ENCODE data around the gene HYCC2.
A peak's percentile ranks its signal among the peaks of the same experiment; 100 is the strongest.

Gene HYCC2

DNA sequence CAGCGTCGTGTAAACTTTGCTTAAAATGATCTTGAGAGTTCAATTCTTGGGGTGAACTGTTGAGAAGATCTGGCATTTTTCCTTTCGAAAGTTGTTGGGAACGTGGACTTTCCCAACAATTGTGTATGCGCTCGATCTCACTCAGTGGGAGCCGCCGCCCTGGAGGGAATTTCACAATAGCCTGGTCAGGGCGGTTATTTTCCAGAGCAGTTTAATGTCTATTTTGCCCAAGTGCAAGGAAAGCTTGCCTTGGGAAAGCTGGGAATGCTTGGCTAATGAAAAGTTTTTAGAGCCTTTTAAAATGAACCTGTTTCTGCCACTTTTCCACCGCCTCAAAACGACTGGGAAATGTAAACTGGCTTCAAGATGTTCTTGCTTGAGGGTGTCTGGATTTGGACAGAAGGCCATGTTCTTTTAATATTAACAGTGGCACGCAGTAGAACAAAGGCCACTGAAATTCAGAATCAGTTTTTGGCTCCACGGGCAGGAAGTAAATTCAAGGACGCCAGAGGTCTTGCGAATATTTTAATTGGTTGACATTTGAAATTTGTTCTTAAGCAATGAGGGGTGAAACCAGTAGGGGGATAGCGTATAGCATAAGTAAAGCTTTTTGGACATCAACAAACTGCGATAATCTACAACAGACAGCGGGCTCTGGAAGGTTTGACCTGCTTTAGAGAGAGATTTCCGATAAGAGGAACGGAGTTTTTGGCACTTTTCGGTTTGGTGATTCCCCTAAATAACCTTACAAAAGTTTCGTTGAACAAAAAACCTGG lies 45.7 kb upstream of the HYCC2 start:
- peak overlapping the region; percentile 88 for H3K27ac ChIP-seq (ENCODE audit: low read depth, low read length)
- no peaks in the 10 kb centered on the region for H3K79me2 ChIP-seq (ENCODE audit: control insufficient read depth, insufficient read depth, low read length)
- DNase-seq = peak; percentile 26
- no CpG with 5 or more reads among the region's 22 CpGs for WGBS (ENCODE audit: extremely low coverage, insufficient coverage, low lambda C conversion rate)
- peak overlapping the region; percentile 56 for H3K56ac ChIP-seq (ENCODE audit: low read length)
- H2AK5ac ChIP-seq (ENCODE audit: low read length) = peak overlapping the region; percentile 38
- no peak overlapping the region for H3K4me3 ChIP-seq (ENCODE audit: low read length)
- H3K79me1 ChIP-seq (ENCODE audit: low read length) = no peaks in the 10 kb centered on the region
- no peak overlapping the region for H3K23ac ChIP-seq (ENCODE audit: low read length)
- no peaks in the 10 kb centered on the region for H3K36me3 ChIP-seq (ENCODE audit: control insufficient read depth, insufficient read depth, low read length)
- H2BK120ac ChIP-seq (ENCODE audit: low read depth, low read length) = peak overlapping the region; percentile 99
- no peak overlapping the region for H2BK15ac ChIP-seq (replicated peaks; ENCODE audit: low read depth)
- H4K5ac ChIP-seq (ENCODE audit: low read length) = no peak overlapping the region
- no peaks in the 10 kb centered on the region for H3K27me3 ChIP-seq (ENCODE audit: insufficient read depth, low read length, poor library complexity)
- no peak overlapping the region for H3K4me2 ChIP-seq (ENCODE audit: low read length)
- peak overlapping the region; percentile 23 for H3K9ac ChIP-seq (ENCODE audit: low read length)
- peak overlapping the region; percentile 38 for H2BK5ac ChIP-seq (ENCODE audit: low read length)
- H3K18ac ChIP-seq (ENCODE audit: low read length) = peak overlapping the region; percentile 78
- H3K4ac ChIP-seq (ENCODE audit: low read depth, low read length) = peak overlapping the region; percentile 79
- H4K8ac ChIP-seq (ENCODE audit: low read depth, low read length) = peak overlapping the region; percentile 95
- peaks cover 4% of the 10 kb centered on the region for H3K4me1 ChIP-seq (ENCODE audit: control insufficient read depth, low read depth, low read length)

DNA sequence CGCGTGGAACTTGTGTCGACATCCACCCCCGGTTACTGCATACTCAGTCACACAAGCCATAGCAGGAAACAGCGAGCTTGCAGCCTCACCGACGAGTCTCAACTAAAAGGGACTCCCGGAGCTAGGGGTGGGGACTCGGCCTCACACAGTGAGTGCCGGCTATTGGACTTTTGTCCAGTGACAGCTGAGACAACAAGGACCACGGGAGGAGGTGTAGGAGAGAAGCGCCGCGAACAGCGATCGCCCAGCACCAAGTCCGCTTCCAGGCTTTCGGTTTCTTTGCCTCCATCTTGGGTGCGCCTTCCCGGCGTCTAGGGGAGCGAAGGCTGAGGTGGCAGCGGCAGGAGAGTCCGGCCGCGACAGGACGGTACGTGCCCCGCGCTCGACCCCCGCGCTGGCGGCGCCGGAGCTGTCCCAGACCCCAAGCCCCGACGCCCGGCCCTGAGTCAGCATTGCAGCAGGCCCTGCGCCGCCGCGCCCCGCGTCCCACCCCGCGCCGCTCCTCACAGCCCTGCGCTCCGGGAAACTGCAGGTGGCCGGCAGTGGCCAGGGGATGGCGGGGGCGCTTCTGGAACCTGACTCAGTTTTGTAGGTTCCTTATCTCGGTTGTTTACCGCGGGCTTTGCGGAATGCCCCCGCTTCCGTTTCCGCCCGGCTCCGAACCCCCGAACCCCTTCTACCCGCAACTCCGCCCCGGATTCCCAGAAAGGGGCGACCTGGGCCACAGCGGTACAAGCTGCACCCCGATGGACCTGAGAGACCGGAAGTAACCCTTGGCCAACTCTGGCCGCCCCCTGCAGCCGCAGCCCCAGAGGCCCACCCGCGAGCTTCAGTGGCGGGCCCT lies 44.9 kb upstream of the HYCC2 start, which contains the start of gene CFLAR:
TSS of gene CFLAR (plus strand) at position 50 of the 844 bp plus-strand sequence. CDS start 13,702 bp downstream, outside the sequence.
- no peak within 1 kb of the TSS for H2AK5ac ChIP-seq (ENCODE audit: low read length)
- WGBS (ENCODE audit: extremely low coverage, insufficient coverage, low lambda C conversion rate) = no CpG with 5 or more reads among the region's 75 CpGs

DNA sequence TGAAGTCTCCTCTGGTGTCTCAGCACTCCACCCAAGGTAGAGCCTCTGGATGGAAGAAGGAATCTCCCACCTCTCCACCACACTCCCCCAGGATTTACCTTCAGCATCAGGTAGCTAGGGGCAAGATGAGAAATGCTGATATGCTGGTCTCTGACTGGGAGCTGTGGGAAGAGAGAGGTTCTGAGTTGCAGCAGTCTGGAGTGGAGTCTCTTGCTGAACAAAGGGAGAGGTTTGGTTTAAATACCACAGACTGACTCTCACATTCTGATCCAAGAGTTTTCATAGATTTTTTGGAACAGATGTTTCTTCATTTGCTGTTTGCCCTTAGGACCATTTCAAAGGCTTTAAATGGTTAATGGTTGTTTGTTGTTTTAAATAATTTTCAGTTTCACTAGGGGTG lies 43.4 kb upstream of the HYCC2 start:
- Histone ChIP-seq H3K36me3 (ENCODE audit: control insufficient read depth, insufficient read depth, low read length) (no peaks in the 10 kb centered on the region), H2BK5ac (ENCODE audit: low read length) (no peak overlapping the region), H2BK15ac (replicated peaks; ENCODE audit: low read depth) (no peak overlapping the region), H4K8ac (ENCODE audit: low read depth, low read length) (no peak overlapping the region), H3K9ac (ENCODE audit: low read length) (no peak overlapping the region), H2BK120ac (ENCODE audit: low read depth, low read length) (no peak overlapping the region), H3K79me2 (ENCODE audit: control insufficient read depth, insufficient read depth, low read length) (no peaks in the 10 kb centered on the region), H4K5ac (ENCODE audit: low read length) (no peak overlapping the region), H3K23ac (ENCODE audit: low read length) (no peak overlapping the region), H3K56ac (ENCODE audit: low read length) (no peak overlapping the region), H2AK5ac (ENCODE audit: low read length) (no peak overlapping the region), H3K4ac (ENCODE audit: low read depth, low read length) (no peak overlapping the region), H3K27ac (ENCODE audit: low read depth, low read length) (peak overlapping the region; percentile 37), H3K4me2 (ENCODE audit: low read length) (no peak overlapping the region), H3K18ac (ENCODE audit: low read length) (no peak overlapping the region), H3K4me3 (ENCODE audit: low read length) (no peak overlapping the region), H3K79me1 (ENCODE audit: low read length) (no peaks in the 10 kb centered on the region), H3K27me3 (ENCODE audit: insufficient read depth, low read length, poor library complexity) (no peaks in the 10 kb centered on the region), H3K4me1 (ENCODE audit: control insufficient read depth, low read depth, low read length) (no peaks in the 10 kb centered on the region)
- DNase-seq = peak; percentile 82

More for the DNA sequence above, 44.9 kb upstream of the HYCC2 start, which contains the start of gene CFLAR:
- Histone ChIP-seq H2BK120ac (ENCODE audit: low read depth, low read length) (peak within 1 kb of the TSS; percentile 96), H2BK15ac (replicated peaks; ENCODE audit: low read depth) (no peak within 1 kb of the TSS), H3K18ac (ENCODE audit: low read length) (peak within 1 kb of the TSS; percentile 78), H3K4ac (ENCODE audit: low read depth, low read length) (peak within 1 kb of the TSS; percentile 79), H3K27ac (ENCODE audit: low read depth, low read length) (peak within 1 kb of the TSS; percentile 88), H3K23ac (ENCODE audit: low read length) (no peak within 1 kb of the TSS), H3K4me2 (ENCODE audit: low read length) (no peak within 1 kb of the TSS), H2BK5ac (ENCODE audit: low read length) (peak within 1 kb of the TSS; percentile 38), H3K27me3 (ENCODE audit: insufficient read depth, low read length, poor library complexity) (no peaks in the 10 kb centered on the region), H4K5ac (ENCODE audit: low read length) (no peak within 1 kb of the TSS), H3K56ac (ENCODE audit: low read length) (peak within 1 kb of the TSS; percentile 56), H3K4me3 (ENCODE audit: low read length) (no peak within 1 kb of the TSS), H3K79me1 (ENCODE audit: low read length) (no peaks in the 10 kb centered on the region), H3K9ac (ENCODE audit: low read length) (peak within 1 kb of the TSS; percentile 28), H4K8ac (ENCODE audit: low read depth, low read length) (peak within 1 kb of the TSS; percentile 89), H3K4me1 (ENCODE audit: control insufficient read depth, low read depth, low read length) (no peaks in the 10 kb centered on the region), H3K79me2 (ENCODE audit: control insufficient read depth, insufficient read depth, low read length) (no peaks in the 10 kb centered on the region), H3K36me3 (ENCODE audit: control insufficient read depth, insufficient read depth, low read length) (no peaks in the 10 kb centered on the region)
- DNase-seq = peak; percentile 22

DNA sequence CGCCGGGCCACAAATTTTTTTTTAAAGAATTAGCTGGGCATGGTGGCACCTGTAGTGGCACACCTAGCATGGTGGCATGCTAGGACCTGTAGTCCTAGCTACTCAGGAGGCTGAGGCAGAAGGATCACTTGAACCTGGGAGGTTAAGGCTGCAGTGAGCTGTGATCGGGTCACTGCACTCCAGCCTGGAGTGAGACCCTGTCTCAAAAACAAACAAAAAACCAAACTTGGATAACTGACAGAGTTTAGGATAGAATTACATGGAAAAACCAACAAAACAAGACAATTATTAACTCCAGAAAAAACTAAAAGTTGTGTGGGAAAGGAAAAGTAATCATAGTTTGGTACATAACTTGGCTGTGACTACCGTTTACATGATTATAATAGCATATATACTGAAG lies 42.9 kb upstream of the HYCC2 start:
- H3K27ac ChIP-seq (ENCODE audit: low read depth, low read length) = no peak overlapping the region

DNA sequence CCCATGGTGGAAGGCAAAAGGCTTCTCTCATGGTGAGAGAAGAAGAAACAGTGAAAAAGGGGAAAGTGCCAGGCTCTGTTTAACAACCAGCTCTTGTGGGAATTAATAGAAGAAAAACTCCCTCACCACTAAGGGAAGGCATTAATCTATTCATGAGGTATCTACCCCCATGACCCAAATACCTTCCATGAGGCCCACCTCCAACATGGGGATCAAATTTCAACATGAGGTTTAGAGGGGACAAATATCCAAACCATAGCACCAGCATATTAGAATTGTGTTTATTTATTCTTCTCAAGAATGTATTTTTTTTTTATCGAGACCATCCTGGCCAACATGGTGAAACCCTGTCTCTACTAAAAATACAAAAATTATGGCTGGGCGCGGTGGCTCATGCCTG lies 39.6 kb upstream of the HYCC2 start:
- H3K27me3 ChIP-seq (ENCODE audit: insufficient read depth, low read length, poor library complexity) = no peaks in the 10 kb centered on the region
- H3K4me1 ChIP-seq (ENCODE audit: control insufficient read depth, low read depth, low read length) = no peaks in the 10 kb centered on the region
- no peaks in the 10 kb centered on the region for H3K36me3 ChIP-seq (ENCODE audit: control insufficient read depth, insufficient read depth, low read length)
- no peak overlapping the region for H2BK15ac ChIP-seq (replicated peaks; ENCODE audit: low read depth)
- H3K56ac ChIP-seq (ENCODE audit: low read length) = no peak overlapping the region
- no peak overlapping the region for H3K4me2 ChIP-seq (ENCODE audit: low read length)
- no peak for DNase-seq
- H3K23ac ChIP-seq (ENCODE audit: low read length) = no peak overlapping the region
- H4K5ac ChIP-seq (ENCODE audit: low read length) = no peak overlapping the region
- no CpG with 5 or more reads among the region's 3 CpGs for WGBS (ENCODE audit: extremely low coverage, insufficient coverage, low lambda C conversion rate)
- no peak overlapping the region for H3K4ac ChIP-seq (ENCODE audit: low read depth, low read length)
- no peak overlapping the region for H2AK5ac ChIP-seq (ENCODE audit: low read length)
- no peak overlapping the region for H2BK120ac ChIP-seq (ENCODE audit: low read depth, low read length)
- no peak overlapping the region for H4K8ac ChIP-seq (ENCODE audit: low read depth, low read length)
- no peak overlapping the region for H3K18ac ChIP-seq (ENCODE audit: low read length)
- no peak overlapping the region for H3K27ac ChIP-seq (ENCODE audit: low read depth, low read length)
- no peaks in the 10 kb centered on the region for H3K79me2 ChIP-seq (ENCODE audit: control insufficient read depth, insufficient read depth, low read length)
- no peak overlapping the region for H3K9ac ChIP-seq (ENCODE audit: low read length)
- no peak overlapping the region for H3K4me3 ChIP-seq (ENCODE audit: low read length)
- no peak overlapping the region for H2BK5ac ChIP-seq (ENCODE audit: low read length)
- H3K79me1 ChIP-seq (ENCODE audit: low read length) = no peaks in the 10 kb centered on the region

More for the DNA sequence above, 42.9 kb upstream of the HYCC2 start:
- H3K9ac ChIP-seq (ENCODE audit: low read length) = no peak overlapping the region
- peak overlapping the region; percentile 48 for H3K23ac ChIP-seq (ENCODE audit: low read length)
- H2BK5ac ChIP-seq (ENCODE audit: low read length) = no peak overlapping the region
- H3K36me3 ChIP-seq (ENCODE audit: control insufficient read depth, insufficient read depth, low read length) = no peaks in the 10 kb centered on the region
- no peak overlapping the region for H2BK120ac ChIP-seq (ENCODE audit: low read depth, low read length)
- no peak for DNase-seq
- H3K4me1 ChIP-seq (ENCODE audit: control insufficient read depth, low read depth, low read length) = no peaks in the 10 kb centered on the region
- H3K18ac ChIP-seq (ENCODE audit: low read length) = no peak overlapping the region
- H3K27me3 ChIP-seq (ENCODE audit: insufficient read depth, low read length, poor library complexity) = no peaks in the 10 kb centered on the region
- no peak overlapping the region for H4K8ac ChIP-seq (ENCODE audit: low read depth, low read length)
- no CpG with 5 or more reads among the region's 4 CpGs for WGBS (ENCODE audit: extremely low coverage, insufficient coverage, low lambda C conversion rate)
- no peaks in the 10 kb centered on the region for H3K79me1 ChIP-seq (ENCODE audit: low read length)
- no peak overlapping the region for H3K56ac ChIP-seq (ENCODE audit: low read length)
- H3K79me2 ChIP-seq (ENCODE audit: control insufficient read depth, insufficient read depth, low read length) = no peaks in the 10 kb centered on the region
- H2BK15ac ChIP-seq (replicated peaks; ENCODE audit: low read depth) = no peak overlapping the region
- H3K4me2 ChIP-seq (ENCODE audit: low read length) = no peak overlapping the region
- H4K5ac ChIP-seq (ENCODE audit: low read length) = no peak overlapping the region
- no peak overlapping the region for H3K4me3 ChIP-seq (ENCODE audit: low read length)
- H2AK5ac ChIP-seq (ENCODE audit: low read length) = no peak overlapping the region
- no peak overlapping the region for H3K4ac ChIP-seq (ENCODE audit: low read depth, low read length)
